H7 (cell line): Measurements from ENCODE around the gene MED7. TPM values are rescaled to one million over a fixed set of nuclear protein-coding genes. Genes with fewer than 3 reads are reported as not detected.

Experiments
- DNase-seq: peaks from one replicate; pipeline ENCODE4 v3.0.0; 2012
- H3K27me3 ChIP-seq: 2 replicates; pipeline ENCODE4 v1.6.0; 2011; ENCODE audit warnings: mild to moderate bottlenecking, low read length; ENCODE audit not compliant: control insufficient read depth, insufficient read depth
- H3K36me3 ChIP-seq: replicated peaks from 2 replicates; pipeline ENCODE4 v1.5.1; 2011; ENCODE audit warnings: low read length; ENCODE audit not compliant: control insufficient read depth, insufficient read depth
- H3K4me3 ChIP-seq: 2 replicates; pipeline ENCODE4 v1.5.1; 2011; ENCODE audit warnings: low read depth, mild to moderate bottlenecking, control low read depth, low read length, moderate library complexity; ENCODE audit not compliant: insufficient read depth
- total RNA-seq: library from RNA; depleted of rRNA; stranded (reverse); fragments of >200 nt; shearing (Covaris generic); gene quantifications from 2 replicates; pipeline ENCODE4 v1.2.3, GENCODE V29; 2014; rRNA removed

The MED7 gene
- total RNA-seq, 1 experiment from 2014 or later, result 11.7 TPM

DNA sequence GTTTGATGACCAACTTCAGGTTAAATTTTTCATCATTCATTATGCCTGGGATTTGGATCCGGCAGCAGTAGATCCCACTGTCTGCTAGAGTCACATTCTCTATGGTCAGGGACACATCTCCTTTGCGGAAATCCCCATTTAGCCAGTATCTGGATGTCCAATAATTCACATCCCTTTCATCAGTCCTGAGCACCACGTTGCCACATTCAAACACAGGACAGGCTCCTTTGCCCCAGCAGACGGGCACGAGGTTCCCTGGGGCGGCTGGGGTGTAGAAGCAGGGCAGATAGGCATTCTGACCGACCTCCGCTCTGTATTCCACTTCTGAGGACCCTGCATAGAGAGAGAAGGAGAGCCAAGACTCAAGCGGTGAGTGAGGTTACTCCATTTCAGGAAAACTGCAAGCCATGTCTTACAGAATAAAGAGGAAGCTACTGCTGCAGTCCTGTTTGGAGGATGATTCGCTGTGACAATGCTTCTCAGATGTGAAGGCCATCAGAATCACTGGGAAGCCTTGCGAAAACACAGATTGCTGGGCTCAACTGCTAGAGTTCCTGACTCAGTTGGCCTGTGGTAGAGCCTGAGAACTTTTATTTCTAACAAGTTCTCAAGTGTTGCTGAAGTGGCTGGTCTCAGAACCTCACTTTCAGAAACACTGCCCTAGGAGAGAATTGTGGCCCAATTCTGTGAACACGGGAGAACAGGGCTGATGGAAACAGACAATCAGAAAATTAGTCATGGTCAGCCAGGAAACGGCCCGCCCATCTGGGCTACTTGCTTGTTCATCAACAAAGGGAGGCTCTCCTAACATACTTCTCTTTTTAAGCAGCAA lies 35.8 kb downstream of the MED7 start:
- no peak for DNase-seq
- Histone ChIP-seq H3K27me3 (no peaks in the 10 kb centered on the region), H3K36me3 (no peaks in the 10 kb centered on the region), H3K4me3 (no peak overlapping the region)

DNA sequence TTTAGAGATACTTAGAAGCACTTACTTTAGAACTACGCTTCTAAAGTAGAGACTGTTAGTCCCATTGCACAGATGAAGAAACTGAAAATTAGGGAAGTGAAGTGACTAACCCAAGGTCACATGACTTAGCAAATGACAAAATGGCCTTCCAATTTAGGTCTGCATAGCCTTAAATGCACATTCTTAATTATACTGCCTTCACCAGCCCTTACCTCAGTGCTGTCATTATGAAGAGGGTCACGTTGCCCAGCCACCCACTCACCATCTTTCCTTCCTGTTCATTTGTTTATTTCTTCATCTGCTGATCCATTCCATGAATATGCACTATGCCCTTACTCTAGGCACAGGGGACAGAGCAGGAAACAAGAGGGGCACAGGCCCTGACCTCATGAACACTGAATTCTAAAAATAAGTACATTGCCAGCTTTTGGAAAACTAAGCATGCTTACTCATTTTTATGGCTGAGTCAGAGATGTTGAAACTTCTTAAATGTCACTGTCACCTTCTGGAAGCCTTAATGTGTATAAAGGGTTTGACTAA lies 42.5 kb downstream of the MED7 start:
- no peaks in the 10 kb centered on the region for H3K36me3 ChIP-seq
- no peak overlapping the region for H3K4me3 ChIP-seq
- DNase-seq, result no peak
- no peaks in the 10 kb centered on the region for H3K27me3 ChIP-seq

DNA sequence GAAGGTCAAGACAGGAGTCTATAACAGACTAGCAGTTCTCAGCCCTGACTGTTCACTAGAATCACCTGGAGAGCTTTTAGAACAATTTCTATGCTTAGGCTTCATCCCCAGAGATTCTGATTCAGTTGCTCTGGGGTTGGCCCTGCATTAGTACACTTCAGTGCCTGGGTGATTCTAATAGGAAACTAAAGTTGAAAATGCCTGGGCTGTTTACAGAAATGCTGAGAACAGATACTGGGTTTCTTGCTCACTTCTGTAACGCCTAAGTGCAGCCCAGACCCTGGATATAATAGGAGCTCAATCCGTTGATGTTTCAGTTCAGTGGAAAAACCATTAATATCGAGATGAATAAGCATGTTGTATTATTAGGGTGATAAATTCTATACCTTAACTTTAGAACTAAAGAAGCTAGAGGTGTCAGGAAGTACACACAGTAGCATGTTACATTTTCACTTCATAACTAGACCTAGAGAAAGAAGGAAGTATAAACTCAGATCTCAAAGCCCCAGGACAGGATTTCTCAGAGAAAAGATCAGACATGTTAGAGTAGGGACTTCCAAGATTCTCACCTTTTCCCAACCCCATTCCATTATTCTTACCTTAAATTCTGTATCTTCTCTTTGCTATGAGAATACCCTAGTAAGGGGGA lies 54.2 kb downstream of the MED7 start:
- DNase-seq, result no peak
- no peak overlapping the region for H3K4me3 ChIP-seq

More for the DNA sequence above, 54.2 kb downstream of the MED7 start:
- no peaks in the 10 kb centered on the region for H3K27me3 ChIP-seq
- H3K36me3 ChIP-seq, result no peaks in the 10 kb centered on the region

Other genes starting within 250 kb of the MED7 start
- not detected in 2 replicates for gene TIMD4, start 179.6 kb downstream of the MED7 start, total RNA-seq
- not detected in 2 replicates for gene HAVCR1, start 83.7 kb downstream of the MED7 start, total RNA-seq
- gene HAVCR2, start 33.8 kb downstream of the MED7 start, total RNA-seq, result 0.18 and 0.31 TPM in 2 replicates
- not detected in 2 replicates for gene GARIN3, start 23.4 kb upstream of the MED7 start, total RNA-seq
- 0.03 and 0.15 TPM in 2 replicates for gene ITK, start 38.0 kb upstream of the MED7 start, total RNA-seq
- gene CYFIP2, start 123.3 kb upstream of the MED7 start, total RNA-seq, result 14.3 and 20.5 TPM in 2 replicates